ENCODE measurements around the gene HDGFL3.
"Not testable (repeated sequence)": the region's sequence is repeated elsewhere in the genome, so short reads cannot be mapped to it uniquely, and the experiment has no call there.

HDGFL3 gene

DNA sequence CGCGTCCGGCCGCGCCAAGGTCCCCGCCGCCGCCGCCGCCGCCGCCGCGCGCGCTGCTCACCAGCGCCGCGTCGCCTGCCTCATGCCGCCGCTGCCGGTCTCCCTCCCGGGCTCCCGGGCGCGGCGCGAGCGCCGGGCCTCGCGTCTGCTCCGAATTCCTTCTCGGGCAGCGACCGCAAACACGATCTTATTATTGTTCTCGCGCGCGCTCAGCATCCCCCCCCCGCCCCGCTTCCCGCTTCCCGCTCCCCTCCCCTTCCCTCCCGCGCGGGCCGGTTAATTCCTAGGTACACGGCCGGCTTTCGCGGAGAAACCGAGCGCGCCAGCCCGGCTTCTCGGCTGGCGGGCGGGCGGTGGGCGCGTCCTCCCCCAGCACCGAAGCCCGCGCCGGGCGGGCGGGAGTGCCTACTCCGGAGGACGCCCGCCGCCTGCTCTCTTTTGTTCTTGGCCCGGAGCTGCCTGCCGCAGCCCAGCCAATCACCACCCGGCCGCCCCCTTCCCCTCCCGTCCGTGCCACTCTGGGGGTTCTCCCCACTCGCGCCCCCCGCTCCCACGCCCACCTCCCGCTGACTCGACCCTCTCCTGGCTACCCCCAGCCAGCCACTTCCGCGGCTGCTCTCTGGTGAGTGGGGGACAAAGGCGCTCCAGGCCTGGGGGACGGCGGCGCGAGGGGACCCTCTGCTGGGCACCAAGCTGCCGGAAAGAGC lies at the start of gene HDGFL3:
HDGFL3 (minus strand) TSS at position 164 of the 707 bp plus-strand sequence. CDS start 409 bp downstream, outside the sequence.
- peak; percentile 57 for DNase-seq

DNA sequence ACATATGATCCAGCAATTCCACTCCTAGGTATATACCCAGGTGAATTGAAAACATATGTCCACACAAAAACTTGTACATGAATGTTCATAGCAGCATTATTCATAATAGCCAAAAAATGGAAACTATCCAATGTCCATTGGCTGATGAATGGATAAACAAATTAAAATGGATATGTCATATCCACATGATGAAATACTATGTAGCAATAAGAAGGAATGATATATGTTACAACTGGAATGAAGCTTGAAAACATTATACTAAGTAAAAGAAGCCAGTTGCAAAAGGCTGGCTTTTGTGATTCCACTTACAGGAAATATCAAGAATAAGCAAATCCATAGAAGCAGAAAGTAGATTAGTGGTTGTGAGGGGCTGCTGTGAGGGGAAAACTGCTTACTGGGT lies 43.2 kb upstream of the HDGFL3 start:
- no peak for DNase-seq

DNA sequence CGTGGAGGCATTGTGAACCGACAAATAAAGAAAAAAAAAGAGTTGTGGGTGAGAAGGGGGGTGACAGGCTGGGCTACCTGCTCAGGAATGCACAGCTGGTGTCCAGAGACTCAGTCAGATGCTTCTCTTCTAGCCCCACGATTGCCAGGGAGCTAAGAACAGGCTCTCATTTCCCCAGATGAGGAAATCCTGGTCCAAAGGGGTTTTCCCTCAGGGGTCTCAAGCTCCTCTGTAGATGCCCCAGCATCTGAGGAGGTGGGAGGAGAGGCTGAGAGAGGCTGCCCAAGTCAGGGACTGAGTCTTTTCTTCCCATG lies 41.4 kb upstream of the HDGFL3 start:
- no peak for DNase-seq

DNA sequence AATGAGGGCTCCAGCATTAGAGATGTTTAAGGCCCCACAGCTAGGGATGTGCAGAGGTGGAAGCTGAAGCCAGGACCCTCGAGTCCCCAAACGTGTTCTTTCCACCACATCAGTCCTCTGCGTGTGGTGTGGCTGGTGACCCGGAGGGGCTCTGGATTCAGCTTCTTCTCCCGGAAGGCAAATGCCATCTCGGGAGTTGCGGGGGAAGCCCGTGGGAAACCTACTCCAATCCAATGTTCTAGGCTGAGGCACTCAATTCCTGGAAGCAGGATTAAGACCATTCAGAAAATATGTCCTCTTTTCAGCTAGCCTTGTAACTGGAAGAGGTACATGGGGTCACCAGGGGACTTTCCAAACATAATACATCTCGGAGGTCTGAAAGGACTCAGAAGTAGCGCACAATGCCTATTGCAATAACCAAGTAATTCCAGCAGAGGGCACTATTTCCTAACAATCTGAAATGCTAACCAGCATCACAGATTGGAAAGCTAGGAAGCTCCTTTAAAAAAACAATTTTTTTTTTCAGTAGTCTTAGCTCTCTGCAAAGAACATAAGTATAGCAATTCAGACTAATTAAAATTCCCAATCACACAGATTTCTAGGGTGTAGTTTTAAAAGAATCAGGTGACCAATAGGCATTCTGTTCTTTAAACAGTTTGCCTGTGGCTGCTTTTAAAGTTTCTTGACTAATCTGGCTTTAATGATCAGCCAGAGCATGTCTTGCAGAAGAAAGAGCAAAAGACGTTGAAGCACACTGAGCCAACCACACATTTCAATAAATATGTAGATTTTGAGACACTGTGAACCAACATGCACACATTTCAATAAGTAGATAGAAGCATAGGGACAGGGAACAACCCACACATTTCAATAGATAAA lies 40.8 kb upstream of the HDGFL3 start:
- peak; percentile 17 for DNase-seq

DNA sequence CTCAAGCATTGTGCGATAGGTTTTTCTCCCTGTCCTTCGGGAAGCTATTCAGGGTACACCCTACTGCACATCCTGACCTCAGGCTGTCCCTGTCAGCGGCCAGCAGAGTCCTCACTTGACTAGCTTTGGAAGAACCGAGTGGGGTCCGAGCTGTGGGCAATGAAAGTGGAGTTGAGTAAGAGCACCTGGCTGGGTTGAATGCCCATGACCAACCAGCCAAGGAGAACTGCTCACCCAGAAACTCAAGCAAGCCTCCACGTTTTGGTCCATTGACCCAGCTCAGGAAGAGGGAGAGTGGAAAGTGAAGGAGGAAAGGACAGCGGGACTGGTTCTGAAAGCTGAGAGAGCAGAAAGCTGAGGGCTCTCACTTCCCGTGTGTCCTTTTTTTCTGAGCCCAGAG lies 36.0 kb upstream of the HDGFL3 start:
- no peak for DNase-seq

DNA sequence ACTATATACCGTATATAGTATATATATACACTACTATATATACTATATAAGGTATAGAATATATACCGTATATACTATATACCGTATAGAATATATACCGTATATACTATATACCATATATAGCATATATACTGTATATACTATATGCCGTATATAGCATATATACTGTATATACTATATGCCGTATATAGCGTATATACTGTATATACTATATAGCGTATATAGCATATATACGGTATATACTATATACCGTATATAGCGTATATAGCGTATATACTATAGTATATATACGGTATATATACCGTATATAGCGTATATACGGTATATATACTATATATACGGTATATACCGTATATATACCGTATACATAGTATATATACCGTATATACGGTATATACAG lies 22.6 kb upstream of the HDGFL3 start:
- DNase-seq = no peak

DNA sequence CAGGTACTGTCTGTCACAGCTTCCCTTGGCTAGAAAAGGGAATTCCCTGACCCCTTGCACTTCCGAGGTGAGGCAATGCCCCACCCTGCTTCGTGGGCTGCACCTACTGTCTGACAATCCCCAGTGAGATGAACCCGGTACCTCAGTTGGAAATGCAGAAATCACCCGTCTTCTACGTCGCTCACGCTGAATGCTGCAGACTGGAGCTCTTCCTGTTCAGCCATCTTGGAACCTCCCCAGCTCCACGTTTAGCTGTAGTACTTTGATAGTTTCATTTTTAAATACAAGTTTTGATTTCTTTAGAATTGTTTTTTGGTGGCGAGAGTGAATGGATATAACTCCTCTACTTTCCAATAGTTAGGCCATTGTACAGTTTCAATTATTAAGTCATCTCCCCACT lies 17.8 kb upstream of the HDGFL3 start:
- no peak for DNase-seq

DNA sequence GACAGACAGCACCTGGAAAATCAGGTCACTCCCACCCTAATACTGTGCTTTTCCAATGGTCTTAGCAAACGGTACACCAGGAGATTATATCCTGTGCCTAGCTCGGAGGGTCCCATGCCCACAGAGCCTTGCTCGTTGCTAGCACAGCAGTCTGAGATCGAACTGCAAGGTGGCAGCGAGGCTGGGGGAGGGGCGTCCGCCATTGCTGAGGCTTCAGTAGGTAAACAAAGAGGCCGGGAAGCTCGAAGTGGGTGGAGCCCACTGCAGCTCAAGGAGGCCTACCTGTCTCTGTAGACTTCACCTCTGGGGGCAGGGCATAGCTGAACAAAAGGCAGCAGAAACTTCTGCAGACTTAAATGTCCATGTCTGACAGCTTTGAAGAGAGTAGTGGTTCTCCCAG lies 14.2 kb upstream of the HDGFL3 start:
- not testable (repeated sequence) for DNase-seq

DNA sequence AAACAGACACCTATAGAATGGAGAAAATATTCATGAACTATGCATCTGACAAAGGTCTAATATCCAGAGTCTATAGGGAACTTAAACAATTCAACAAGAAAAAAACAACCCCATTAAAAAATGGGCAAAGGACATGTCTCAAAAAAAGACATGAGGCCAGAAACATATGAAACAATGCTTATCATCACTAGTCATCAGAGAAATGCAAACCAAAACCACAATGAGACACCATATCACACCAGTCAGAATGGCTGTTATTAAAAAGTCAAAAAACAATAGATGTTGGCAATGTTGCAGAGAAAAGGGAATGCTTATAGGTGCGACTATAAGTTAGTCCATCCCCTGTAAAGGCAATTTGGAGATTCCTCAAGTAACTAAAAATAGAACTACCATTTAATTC lies 11.4 kb upstream of the HDGFL3 start:
- no peak for DNase-seq

DNA sequence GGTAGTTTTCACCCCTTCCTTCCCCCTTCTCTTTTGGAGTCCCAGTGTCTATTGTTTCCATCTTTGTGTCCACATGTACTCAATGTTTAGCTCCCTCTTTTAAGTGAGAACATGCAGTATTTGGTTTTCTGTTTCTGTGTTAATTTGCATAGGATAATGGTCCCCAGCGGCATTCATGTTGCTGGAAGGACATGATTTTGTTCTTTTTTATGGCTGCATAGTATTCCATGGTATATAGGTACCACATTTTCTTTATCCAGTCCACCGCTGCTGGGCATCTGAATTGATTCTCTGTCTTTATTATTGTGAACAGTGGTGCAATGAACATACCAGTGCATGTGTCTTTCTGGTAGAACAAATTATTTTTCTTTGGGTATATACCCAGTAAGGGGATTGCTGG lies 7.7 kb upstream of the HDGFL3 start:
- no peak for DNase-seq

DNA sequence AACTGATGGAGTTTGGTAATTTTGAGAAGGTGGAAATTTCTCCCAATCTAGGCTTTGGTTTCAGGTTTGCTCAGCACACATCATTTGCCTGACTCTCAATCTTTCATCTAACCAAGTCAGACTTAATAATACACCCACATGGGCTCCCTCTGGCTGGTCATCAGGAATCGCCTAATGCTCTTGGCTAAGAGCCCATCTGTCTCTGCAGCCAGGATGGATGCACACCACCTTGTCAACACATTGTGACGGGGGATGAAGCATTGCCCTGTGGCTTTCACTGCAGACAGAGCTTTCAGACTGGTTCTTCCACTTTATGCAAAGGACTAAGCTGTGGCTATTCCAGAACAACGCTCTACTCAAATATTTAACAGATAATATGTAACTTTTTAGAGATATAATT lies 3.0 kb upstream of the HDGFL3 start:
- no peak for DNase-seq

DNA sequence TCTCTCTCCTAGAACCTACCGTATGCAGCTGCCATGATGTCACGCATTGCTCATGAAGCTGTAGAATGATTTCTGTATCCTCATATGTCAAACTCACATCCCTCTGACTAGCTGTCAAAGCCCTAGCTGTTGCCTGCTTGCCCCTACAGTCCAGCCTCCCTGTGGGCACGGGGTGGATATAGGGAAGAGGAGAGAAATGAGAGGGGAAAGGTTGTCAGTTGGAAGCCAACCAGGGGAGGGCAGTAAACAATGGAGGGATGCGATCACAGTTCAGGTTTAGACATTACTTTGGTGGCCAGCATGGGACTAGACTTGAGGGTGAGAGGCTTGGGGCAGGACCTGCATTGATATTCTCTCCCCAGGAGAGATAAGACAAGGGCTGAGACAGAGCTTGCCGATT lies 1.7 kb upstream of the HDGFL3 start:
- no peak for DNase-seq

DNA sequence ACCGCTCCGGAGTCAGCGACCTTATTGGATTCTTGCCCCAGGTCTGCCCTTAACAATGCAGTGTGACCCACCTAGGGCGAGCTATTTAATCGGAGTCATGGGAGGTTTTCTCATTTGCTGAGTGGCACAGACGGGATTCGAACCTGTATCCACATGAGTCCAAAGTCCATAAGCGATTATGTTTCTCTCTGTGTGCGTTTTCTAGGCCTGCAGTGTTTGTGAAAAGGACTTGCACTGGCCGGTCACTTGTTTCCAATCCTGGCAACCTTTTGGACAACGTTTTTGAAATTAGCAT lies 691 bp upstream of the HDGFL3 start:
- no peak for DNase-seq

DNA sequence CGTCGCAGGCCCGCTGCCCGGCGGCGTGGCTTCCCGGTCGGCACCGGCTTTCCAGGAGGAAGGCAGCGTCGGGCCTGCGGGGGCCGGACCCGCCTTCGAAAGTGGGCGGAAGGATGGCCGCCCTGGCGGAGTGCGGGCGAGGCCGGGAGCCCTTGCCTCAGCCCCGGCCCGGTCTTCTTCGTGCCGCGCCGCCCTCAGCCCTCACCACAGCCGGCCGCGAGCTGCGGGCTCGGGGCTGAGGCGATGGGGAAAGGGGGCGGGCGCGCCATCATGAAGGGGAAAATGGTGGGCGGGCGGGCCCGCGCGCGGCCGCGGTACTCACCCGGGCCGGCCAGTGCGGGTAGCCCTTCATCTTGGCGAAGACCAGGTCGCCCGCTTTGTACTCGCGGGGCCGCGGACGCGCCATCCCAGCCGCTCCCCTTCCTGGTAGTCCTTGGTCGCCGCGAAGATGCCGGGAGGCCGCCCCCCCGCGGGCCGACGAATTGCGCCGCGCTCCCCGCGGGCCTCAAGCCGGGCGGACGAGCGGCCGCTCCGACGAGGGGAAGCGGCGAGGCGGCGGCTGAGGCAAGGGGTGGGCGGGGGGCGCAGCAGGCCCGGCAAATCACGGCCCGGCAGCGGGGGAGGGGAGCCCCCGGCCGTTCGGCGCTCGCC lies 489 bp downstream of the HDGFL3 start:
- peak; percentile 49 for DNase-seq

DNA sequence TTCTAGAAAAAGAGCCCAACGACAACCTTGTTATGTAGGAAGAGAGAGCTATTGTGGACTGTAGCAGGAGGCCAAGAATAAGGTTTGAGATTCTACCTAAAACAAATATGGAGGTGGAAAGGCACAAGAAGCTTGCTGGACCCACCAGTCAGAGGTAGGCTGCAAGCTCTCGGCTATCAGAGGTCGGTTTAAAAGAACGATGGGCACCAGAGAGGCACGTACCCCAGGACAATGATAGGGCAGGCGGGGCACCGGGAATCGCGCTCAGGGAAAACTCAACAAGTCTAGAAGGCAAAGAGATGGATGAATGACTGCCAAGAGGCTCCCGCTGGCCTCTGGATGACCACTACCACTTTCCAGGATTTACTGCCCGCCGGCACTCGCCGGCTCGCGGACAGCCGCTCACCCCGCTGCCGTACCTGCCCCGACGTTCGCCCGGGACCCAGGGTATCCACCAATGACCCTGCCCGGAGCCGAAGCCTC lies 1.1 kb downstream of the HDGFL3 start:
- DNase-seq = no peak

DNA sequence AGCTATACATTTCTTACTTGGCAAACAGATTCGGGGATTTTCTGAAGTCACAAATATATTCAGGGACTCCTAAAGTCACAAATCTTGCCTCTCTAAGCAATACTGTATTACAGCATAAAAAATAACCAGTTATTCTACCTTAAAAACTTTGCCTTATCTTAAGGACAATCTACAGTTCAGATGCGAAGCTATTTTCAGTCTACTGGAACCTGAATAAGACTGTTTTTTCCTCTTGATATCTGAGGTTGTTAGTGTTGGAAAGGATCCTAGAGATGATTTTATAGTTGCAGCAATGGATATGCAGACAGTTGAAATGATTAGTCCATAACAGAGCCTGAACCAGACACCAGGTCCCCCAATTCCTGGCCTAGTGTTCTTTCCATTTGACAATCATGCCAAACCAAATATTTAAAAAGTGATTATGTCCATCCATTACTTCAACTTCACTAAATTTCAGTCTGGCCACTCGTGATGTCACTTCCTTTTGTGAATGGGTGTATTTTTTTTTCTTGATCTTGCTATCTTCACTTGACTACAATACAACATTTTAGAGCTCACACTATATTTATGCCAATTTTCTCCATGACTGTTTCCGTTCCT lies 1.8 kb downstream of the HDGFL3 start:
- DNase-seq = no peak

DNA sequence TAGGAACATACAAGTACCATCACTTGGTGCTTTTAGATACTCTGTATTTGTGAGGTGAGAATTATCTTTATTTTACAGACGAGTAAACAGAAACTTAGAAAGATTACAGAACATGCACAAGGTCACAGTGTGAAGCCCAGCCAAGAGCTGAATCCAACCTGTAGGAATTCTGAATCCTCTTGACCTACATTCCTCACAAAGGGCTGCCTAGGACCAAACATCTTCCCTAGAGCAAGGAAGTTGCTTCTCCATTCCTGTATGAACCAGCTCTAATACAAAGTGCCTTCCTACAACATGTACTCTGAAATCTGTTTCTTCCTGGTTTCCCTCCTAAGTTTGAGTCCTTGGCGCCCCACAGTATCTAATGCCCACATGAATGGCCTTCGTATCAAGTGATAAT lies 2.9 kb downstream of the HDGFL3 start:
- no peak for DNase-seq

DNA sequence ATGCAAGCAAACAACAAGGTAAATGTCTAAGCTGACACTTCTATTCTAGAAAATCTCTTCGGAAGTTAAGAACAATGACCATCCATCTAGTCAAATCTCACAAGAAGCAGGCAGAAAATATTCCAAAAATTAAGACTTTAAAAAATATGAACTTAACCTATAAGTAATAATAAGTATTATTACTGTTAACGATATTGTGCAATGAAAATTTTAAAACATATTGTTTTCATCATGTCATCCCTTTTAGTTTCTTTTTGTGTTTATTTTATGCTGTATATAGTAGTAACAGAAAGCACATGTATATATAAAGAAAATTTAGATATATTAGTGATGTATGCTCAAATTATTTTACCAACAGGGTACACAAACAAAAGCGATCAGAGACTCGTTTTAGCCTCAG lies 4.1 kb downstream of the HDGFL3 start:
- no peak for DNase-seq

DNA sequence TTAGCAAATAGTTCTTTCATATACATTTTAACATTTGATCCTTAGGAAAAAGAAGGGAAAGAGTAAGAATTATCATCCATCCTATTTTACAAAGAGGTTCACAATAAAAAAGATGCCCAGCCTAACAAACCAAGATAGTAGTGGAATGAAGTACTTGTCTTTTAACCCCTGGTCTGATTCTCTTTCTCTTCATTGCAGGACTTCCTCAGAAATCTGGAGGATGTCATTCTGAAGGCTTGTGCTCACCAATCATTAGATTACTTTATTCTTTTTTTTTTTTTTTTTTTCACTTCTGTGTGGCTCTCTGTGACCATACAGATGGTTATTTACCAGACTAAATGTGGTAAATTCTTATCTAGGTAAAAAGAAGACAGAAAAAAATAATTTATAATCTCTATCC lies 7.0 kb downstream of the HDGFL3 start:
- DNase-seq = no peak

DNA sequence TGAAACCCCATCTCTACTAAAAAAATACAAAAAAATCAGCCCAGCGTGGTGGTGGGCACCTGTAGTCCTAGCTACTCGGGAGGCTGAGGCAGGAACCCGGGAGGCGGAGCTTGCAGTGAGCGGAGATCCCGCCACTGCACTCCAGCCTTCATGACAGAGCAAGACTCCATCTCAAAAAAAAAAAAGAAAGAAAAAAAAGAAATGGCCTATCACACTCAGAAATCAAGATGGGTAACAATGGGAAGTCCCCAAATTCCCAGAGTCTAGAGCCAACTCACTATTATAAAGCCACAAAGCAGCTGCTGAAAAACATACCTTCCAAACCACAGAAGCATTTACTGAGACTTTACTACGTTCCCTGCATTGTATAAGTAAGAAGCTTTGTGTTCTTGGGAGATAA lies 7.5 kb downstream of the HDGFL3 start:
- no peak for DNase-seq

DNA sequence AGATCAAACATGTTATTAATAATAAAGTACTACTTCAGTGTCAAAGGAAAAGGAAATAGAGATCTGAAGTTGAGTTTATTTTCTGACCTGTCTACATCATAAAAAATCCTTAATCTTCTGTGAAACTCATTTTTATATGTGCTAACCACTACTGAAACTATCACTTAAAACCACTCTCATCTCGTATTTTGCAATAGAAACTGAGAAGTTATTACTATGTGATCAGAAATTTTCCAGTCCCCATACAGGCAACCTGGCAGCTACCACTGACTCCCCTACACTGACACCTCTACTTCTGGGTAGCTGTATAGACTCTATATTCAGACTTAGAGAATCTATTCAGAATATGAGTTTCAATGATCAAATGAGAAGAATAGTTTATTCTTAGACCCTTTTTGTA lies 8.3 kb downstream of the HDGFL3 start:
- no peak for DNase-seq

DNA sequence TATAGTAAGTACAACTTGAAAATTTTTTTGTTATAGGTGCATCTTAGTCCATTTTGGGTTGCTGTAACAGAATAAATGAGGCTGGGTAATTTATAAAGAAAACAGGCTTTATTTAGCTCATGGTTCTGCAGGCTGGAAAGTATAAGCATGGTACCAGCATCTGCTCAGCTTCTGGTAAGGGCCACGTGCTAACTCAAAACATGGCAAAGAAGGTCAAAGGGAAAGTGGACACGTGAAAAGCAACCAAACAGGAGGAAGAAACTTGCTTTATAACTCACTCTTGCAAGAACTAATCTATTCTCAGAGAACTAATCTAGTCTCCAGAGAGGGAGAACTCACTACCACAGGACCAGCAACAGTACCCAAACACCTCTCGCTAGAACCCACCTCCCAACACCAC lies 9.1 kb downstream of the HDGFL3 start:
- DNase-seq = no peak

DNA sequence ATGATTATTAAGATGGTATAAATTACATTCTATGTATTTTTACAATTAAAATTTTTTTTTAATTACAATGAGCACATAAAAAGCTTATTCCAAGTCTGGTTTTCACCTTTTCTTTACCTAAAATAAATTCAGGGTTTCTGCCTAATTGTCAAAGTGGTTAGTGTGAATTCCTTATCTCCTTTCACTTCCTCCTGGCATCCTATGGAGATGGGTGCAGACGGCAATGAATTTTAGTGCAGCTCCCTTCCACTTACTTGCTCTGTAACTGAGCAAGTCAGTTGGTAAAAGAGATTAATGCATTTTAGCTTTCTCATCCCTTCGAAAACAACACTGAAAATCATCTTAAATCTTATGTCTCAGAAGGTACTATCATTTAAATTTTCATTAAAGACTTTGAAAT lies 13.1 kb downstream of the HDGFL3 start:
- DNase-seq = no peak

DNA sequence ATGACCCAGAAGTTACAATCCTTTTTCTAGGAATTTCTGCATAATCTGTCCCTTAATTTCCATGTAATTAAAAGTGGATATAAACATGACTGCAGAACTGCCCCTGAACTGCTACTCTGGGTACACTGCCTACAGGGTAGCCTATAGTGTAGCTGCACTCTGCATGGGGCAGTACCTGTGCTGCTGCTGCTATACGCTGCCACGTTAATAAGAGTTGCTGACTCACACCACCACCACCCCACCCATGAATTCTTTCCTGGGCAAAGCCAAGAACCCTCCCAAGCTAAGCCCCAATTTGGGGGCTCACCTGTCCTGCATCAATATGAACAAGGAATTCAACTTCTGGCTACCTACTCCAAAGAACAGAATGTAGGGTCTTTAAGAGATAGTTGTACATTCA lies 13.9 kb downstream of the HDGFL3 start:
- no peak for DNase-seq

Data from NCI-H2171 (cell line).